Measurements from ENCODE around the gene SORBS1.

Gene SORBS1

DNA sequence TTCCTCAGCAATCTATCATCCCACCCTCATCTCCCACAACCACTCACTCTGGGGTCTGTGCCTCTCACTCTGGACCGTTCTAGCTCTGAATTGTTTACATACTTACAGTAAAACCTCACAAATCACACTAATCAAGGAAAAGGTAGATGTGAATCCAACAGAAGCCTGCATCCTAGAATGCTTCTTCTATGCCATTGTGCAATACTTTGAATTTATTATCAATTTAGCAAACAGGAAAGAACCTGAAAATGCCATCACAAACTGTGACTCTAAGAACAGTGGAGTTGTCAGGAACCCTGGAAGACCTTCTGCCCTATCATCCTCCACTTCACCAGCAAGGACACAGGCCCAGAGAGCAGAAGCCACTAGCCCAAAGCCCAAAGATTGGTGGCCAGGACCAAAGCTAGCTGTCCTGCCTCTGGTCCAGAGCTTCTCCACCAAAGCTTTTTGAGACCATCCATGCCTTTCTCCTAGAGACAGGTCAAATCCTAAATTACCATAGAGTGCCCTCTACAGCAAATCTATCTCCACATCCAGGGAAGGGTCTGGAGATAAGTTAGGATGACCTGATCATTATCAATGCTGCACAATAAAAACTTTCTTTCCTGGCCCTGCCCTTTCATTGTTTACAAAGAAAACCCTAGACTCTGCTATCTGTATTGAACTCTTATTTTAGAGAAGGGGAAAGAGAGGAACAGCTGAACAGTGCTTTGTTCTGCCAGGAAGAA, 2.4 kb downstream of the SORBS1 start:
- Histone ChIP-seq H3K27me3 (replicated peaks; ENCODE audit: control insufficient read depth, insufficient read depth, low read length, poor library complexity, severe bottlenecking) (no peaks in the 10 kb centered on the region), H3K4me1 (ENCODE audit: control insufficient read depth, insufficient read depth, low read length, poor library complexity, severe bottlenecking) (peaks cover 6% of the 10 kb centered on the region), H3K4me3 (ENCODE audit: insufficient read depth, low read depth, low read length, poor library complexity, severe bottlenecking) (no peak overlapping the region), H3K27ac (ENCODE audit: insufficient read depth, low read length, poor library complexity, severe bottlenecking) (no peak overlapping the region), H3K9me3 (ENCODE audit: control insufficient read depth, low read length) (no peaks in the 10 kb centered on the region), H3K36me3 (ENCODE audit: control insufficient read depth, insufficient read depth, low read length) (no peaks in the 10 kb centered on the region)
- DNase-seq: no peak

DNA sequence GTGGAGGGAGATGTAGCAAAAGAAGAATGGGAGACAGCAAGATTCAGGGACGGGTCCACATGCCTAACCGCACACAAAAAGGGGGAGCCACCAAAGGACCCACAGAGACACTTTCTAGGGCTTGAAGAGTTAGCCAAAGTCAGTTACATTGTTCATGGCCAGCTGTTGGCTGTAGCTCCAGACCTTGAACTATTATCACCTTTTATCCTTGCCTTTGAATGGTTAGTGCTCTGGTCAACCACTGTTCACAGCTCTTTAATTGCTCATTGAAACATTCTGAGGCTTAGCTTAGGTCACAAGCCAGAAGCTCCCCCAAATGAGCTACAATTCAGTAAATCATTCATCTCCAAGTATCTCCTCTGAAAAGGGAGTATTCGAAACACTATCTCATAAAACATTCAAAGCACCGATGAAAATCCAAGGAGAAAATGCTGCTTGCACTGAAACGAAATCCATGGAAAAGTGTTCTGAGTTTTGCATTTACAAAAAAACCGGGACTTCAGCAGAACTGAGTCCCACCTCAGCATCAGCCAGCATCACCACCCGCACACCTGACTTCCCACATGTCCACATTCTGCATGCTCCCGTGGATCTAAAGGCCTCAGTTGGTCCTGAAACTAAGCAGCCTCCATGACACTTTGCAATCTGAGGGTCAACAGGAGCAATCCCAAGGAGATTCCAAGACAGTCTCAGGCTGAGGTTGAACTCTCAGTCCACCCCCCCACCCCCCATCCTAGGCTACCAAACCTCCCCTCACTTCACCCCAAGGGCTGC, 4.0 kb downstream of the SORBS1 start:
- no peaks in the 10 kb centered on the region for H3K27me3 ChIP-seq (replicated peaks; ENCODE audit: control insufficient read depth, insufficient read depth, low read length, poor library complexity, severe bottlenecking)
- no peak overlapping the region for H3K4me3 ChIP-seq (ENCODE audit: insufficient read depth, low read depth, low read length, poor library complexity, severe bottlenecking)
- no peaks in the 10 kb centered on the region for H3K36me3 ChIP-seq (ENCODE audit: control insufficient read depth, insufficient read depth, low read length)
- peaks cover 6% of the 10 kb centered on the region for H3K4me1 ChIP-seq (ENCODE audit: control insufficient read depth, insufficient read depth, low read length, poor library complexity, severe bottlenecking)
- no peaks in the 10 kb centered on the region for H3K9me3 ChIP-seq (ENCODE audit: control insufficient read depth, low read length)
- no peak overlapping the region for H3K27ac ChIP-seq (ENCODE audit: insufficient read depth, low read length, poor library complexity, severe bottlenecking)
- no peak for DNase-seq

DNA sequence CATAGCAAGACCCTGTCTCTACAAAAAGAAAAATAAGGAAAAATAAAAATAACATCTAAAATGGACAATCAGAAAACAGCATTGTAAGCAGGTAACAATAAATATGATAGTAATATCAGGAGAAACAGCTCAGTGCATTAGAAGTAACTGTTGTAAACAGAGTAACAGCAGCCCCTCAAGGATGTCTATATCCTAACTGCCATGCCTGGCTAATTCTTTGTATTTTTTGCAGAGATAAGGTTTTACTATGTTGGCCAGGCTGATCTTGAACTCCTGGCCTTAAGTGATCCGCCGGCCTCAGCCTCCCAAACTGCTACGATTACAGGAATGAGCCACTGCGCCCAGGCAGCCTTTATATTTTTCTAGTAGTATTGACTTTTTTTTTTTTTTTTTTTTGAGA, 7.5 kb downstream of the SORBS1 start:
- no peaks in the 10 kb centered on the region for H3K27me3 ChIP-seq (replicated peaks; ENCODE audit: control insufficient read depth, insufficient read depth, low read length, poor library complexity, severe bottlenecking)
- DNase-seq: no peak
- H3K4me1 ChIP-seq (ENCODE audit: control insufficient read depth, insufficient read depth, low read length, poor library complexity, severe bottlenecking): no peaks in the 10 kb centered on the region
- H3K36me3 ChIP-seq (ENCODE audit: control insufficient read depth, insufficient read depth, low read length): no peaks in the 10 kb centered on the region
- H3K27ac ChIP-seq (ENCODE audit: insufficient read depth, low read length, poor library complexity, severe bottlenecking): no peak overlapping the region
- H3K4me3 ChIP-seq (ENCODE audit: insufficient read depth, low read depth, low read length, poor library complexity, severe bottlenecking): no peak overlapping the region
- no peaks in the 10 kb centered on the region for H3K9me3 ChIP-seq (ENCODE audit: control insufficient read depth, low read length)

DNA sequence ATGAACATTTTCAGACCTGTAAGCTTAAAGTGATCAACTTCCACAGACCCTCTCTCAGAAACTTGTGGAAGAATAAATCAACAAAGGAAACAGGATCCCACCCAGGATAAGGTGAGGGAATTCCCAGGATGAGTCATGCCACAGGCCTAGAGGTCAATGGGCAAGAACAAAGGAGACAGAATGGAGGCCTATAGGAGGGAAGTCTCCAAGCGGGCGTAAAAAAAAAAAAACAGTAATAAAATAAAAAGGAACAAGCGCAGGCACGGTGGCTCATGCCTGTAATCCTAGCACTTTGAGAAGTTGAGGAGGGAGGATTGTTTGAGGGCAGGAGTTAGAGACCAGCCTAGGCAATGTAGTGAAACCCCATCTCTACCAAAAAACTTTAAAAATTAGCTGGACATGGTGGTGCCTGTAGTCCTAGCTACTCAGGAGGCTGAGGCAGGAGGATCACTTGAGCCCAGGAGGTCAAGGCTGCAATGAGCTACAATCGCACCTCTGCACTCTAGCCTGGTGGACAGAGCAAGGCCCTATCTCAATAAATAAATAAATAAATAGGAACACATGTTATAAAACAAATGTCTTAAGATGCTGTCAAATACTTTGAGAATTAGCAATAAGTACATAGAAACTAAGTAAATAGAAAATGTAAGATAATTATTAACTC, 8.4 kb downstream of the SORBS1 start:
- no peak for DNase-seq
- H3K36me3 ChIP-seq (ENCODE audit: control insufficient read depth, insufficient read depth, low read length): no peaks in the 10 kb centered on the region
- H3K9me3 ChIP-seq (ENCODE audit: control insufficient read depth, low read length): no peaks in the 10 kb centered on the region
- no peak overlapping the region for H3K27ac ChIP-seq (ENCODE audit: insufficient read depth, low read length, poor library complexity, severe bottlenecking)
- H3K27me3 ChIP-seq (replicated peaks; ENCODE audit: control insufficient read depth, insufficient read depth, low read length, poor library complexity, severe bottlenecking): no peaks in the 10 kb centered on the region
- no peaks in the 10 kb centered on the region for H3K4me1 ChIP-seq (ENCODE audit: control insufficient read depth, insufficient read depth, low read length, poor library complexity, severe bottlenecking)
- H3K4me3 ChIP-seq (ENCODE audit: insufficient read depth, low read depth, low read length, poor library complexity, severe bottlenecking): no peak overlapping the region

DNA sequence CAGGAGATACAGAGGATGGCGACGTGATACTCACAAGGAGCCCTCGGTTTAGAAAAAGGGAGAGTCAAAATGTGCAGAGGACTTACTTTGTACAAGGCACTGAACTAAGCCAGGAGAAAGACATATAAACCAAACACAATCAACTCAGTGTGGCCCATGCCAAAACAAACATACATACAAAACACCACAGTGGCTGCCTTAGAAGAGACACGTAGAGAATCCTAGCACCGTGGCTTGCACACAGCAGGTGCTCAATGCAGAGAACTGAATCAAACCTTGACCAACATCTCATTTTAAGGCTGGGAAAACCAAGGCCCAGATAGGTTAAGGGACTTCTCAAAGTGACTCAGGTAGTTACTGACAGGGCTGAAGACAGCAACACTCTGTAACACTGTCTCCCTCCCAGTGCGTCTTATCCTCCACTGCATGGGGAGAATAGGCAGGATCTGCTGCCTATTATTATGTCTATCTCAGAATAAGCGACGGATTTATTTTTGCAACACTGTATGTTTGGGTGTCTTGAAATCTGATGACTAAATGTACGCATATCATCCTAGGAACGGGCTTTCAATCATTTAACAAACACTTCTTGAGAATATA, 11.0 kb downstream of the SORBS1 start:
- Histone ChIP-seq H3K4me3 (ENCODE audit: insufficient read depth, low read depth, low read length, poor library complexity, severe bottlenecking) (no peak overlapping the region), H3K27me3 (replicated peaks; ENCODE audit: control insufficient read depth, insufficient read depth, low read length, poor library complexity, severe bottlenecking) (no peaks in the 10 kb centered on the region), H3K9me3 (ENCODE audit: control insufficient read depth, low read length) (no peaks in the 10 kb centered on the region), H3K27ac (ENCODE audit: insufficient read depth, low read length, poor library complexity, severe bottlenecking) (no peak overlapping the region), H3K36me3 (ENCODE audit: control insufficient read depth, insufficient read depth, low read length) (no peaks in the 10 kb centered on the region), H3K4me1 (ENCODE audit: control insufficient read depth, insufficient read depth, low read length, poor library complexity, severe bottlenecking) (no peaks in the 10 kb centered on the region)
- no peak for DNase-seq

DNA sequence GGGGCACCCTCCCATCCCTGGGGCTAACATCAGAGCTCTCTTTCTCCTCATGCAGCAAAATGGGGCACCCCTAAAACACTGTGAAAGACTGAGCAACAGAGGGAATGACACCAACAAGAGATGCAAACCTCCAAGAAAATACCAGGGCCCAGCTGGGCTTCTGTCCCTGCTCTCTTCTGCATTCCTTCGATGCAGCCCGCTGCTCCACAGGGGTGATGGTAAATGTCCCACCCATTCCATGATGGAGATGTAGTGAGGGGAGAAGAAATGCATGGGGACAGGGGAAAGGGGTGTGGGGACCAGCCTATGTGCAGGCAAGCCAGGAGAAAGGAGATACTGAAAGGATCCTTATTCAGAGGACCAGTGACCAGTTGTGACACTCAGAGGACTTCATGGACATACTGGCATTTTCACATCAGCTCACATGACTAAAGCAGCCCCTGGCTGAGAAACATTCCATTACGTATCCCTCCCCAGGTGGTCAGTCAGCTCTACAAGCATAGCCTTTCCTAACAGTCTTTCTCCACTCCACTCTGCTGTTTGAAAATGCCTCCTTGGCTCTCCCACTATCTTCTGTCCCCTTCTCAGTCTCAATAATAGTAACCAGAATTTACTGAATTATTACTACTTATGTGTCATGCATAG, 13.3 kb downstream of the SORBS1 start:
- no peak overlapping the region for H3K27ac ChIP-seq (ENCODE audit: insufficient read depth, low read length, poor library complexity, severe bottlenecking)
- no peak overlapping the region for H3K4me3 ChIP-seq (ENCODE audit: insufficient read depth, low read depth, low read length, poor library complexity, severe bottlenecking)
- no peaks in the 10 kb centered on the region for H3K36me3 ChIP-seq (ENCODE audit: control insufficient read depth, insufficient read depth, low read length)
- no peaks in the 10 kb centered on the region for H3K27me3 ChIP-seq (replicated peaks; ENCODE audit: control insufficient read depth, insufficient read depth, low read length, poor library complexity, severe bottlenecking)
- H3K9me3 ChIP-seq (ENCODE audit: control insufficient read depth, low read length): no peaks in the 10 kb centered on the region
- DNase-seq: no peak
- no peaks in the 10 kb centered on the region for H3K4me1 ChIP-seq (ENCODE audit: control insufficient read depth, insufficient read depth, low read length, poor library complexity, severe bottlenecking)

DNA sequence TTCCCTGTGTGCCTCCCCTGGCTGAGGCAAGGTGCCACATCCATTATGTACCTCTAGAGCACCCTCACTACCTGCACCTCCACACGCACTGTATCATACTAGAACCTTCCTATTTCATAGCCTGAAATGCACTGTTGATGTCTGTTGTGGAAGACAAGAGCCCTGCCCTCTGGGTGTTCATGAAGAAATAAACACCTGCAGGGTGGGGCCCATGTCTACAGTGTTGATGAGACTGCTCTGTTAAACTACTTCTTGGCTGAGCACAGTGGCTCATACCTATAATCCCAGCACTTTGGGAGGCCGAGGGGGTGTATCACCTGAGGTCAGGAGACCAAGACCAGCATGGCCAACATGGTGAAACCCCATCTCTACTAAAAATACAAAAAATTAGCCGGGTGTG, 14.0 kb downstream of the SORBS1 start:
- Histone ChIP-seq H3K4me3 (ENCODE audit: insufficient read depth, low read depth, low read length, poor library complexity, severe bottlenecking) (no peak overlapping the region), H3K9me3 (ENCODE audit: control insufficient read depth, low read length) (no peaks in the 10 kb centered on the region), H3K27ac (ENCODE audit: insufficient read depth, low read length, poor library complexity, severe bottlenecking) (no peak overlapping the region), H3K36me3 (ENCODE audit: control insufficient read depth, insufficient read depth, low read length) (no peaks in the 10 kb centered on the region), H3K4me1 (ENCODE audit: control insufficient read depth, insufficient read depth, low read length, poor library complexity, severe bottlenecking) (no peaks in the 10 kb centered on the region), H3K27me3 (replicated peaks; ENCODE audit: control insufficient read depth, insufficient read depth, low read length, poor library complexity, severe bottlenecking) (no peaks in the 10 kb centered on the region)
- DNase-seq: no peak

DNA sequence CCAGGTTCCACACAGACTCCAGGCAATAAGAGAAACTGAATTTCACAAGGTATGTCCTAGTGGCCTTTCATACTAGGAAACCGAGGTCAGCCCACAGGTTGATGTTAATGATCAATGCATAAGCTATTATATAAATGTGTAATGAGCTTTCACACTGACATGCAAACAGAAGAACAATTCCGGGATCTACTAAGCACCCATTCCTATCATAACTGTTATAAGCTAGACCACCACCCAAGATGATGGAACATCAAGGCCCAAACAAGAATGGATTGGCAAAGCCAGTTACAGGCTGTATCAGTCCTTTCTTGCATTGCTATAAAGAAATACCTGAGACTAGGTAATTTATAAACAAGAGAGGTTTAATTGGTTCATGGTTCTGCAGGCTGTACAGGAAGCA, 15.2 kb downstream of the SORBS1 start:
- H3K4me1 ChIP-seq (ENCODE audit: control insufficient read depth, insufficient read depth, low read length, poor library complexity, severe bottlenecking): no peaks in the 10 kb centered on the region

DNA sequence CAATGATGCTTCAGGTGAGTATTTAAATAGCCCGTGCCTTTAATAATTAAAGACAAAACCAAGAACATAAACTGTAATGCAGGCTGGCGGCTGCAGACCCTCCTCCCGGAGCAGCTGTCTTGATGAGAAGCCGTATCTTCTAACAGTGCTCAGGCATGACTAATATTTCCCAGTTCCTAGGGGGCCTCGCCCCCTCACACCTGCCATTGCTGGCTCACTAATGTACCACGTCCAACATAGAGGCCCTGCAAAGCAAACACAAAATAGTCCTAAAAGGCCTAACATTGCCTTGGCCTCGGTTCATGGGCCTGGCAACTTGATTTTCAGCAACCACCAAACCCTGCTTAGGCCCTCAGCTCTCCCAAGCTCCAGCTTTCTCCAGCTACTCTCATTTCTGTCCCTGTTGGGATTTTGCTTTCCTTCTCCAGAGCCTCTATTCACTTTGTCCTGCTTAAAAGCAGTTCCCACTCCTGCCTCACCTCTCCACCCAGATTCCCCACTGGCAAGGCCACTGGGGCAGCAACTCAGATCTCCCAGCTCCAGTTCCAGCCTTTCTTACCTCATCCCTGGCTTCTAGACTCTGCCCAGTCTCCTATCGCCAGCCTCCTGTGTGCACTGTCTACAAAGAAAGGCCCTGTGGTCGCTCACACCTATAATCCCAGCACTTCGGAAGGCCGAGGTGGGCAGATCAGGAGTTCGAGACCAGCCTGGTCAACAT, 16.2 kb downstream of the SORBS1 start:
- Histone ChIP-seq H3K27ac (ENCODE audit: insufficient read depth, low read length, poor library complexity, severe bottlenecking) (no peak overlapping the region), H3K4me1 (ENCODE audit: control insufficient read depth, insufficient read depth, low read length, poor library complexity, severe bottlenecking) (no peaks in the 10 kb centered on the region), H3K36me3 (ENCODE audit: control insufficient read depth, insufficient read depth, low read length) (no peaks in the 10 kb centered on the region), H3K9me3 (ENCODE audit: control insufficient read depth, low read length) (no peaks in the 10 kb centered on the region), H3K27me3 (replicated peaks; ENCODE audit: control insufficient read depth, insufficient read depth, low read length, poor library complexity, severe bottlenecking) (no peaks in the 10 kb centered on the region), H3K4me3 (ENCODE audit: insufficient read depth, low read depth, low read length, poor library complexity, severe bottlenecking) (no peak overlapping the region)
- DNase-seq: no peak

More for the DNA sequence above, 15.2 kb downstream of the SORBS1 start:
- H3K4me3 ChIP-seq (ENCODE audit: insufficient read depth, low read depth, low read length, poor library complexity, severe bottlenecking): no peak overlapping the region
- no peaks in the 10 kb centered on the region for H3K9me3 ChIP-seq (ENCODE audit: control insufficient read depth, low read length)
- no peaks in the 10 kb centered on the region for H3K36me3 ChIP-seq (ENCODE audit: control insufficient read depth, insufficient read depth, low read length)
- no peak for DNase-seq
- H3K27ac ChIP-seq (ENCODE audit: insufficient read depth, low read length, poor library complexity, severe bottlenecking): no peak overlapping the region
- H3K27me3 ChIP-seq (replicated peaks; ENCODE audit: control insufficient read depth, insufficient read depth, low read length, poor library complexity, severe bottlenecking): no peaks in the 10 kb centered on the region
